Measurements from ENCODE around the gene TMEM258. TPM values are rescaled to one million over a fixed set of nuclear protein-coding genes. Genes with fewer than 3 reads are reported as not detected.
A peak's percentile ranks its signal among the peaks of the same experiment; 100 is the strongest.

TMEM258 gene
- total and polyA plus RNA-seq, 9 of the 15 experiments (the other 6 are each of a cell fraction or from before 2014, with no cell fraction given): 97.2 to 856 (median 231) TPM

DNA sequence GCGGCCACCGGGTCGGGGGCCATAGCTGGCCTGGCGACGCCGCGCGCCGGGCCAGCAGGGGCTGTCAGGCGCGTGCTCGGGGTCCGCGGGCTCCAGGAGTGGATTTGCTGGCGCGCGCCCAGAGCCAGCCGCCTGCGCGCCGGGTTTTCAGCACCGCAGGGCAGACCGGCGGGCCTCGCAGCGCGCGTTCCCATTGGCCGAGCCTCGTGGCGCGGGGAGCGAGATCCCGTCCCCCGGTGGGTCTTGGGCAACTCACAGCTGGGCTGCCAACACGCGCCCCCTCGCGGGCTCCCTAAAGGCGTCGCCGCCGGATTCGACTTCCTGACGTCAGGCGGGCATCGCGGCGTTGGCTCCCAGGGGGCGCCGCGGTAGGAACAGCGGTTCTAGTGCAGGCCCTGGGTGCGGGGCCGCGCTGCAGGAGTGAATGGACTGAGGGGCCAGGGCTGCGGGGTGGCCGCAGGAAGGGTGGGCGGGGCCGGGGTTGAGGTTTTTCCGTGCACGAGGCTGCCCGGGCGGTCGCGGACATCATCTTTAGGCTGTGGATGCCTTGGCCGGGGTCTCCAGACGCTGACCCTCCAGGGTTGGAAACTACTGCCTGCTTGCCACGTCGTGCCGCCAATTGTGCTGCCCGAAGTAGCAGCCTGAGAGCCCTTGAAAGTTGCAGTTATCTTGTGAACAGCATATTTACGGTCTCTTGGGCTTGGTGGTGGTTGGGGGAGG is 24.5 kb upstream of the TMEM258 start, which contains the start of gene FADS1 (continued):
- TF ChIP-seq POLR3A (IDR thresholded peaks at IDR 0.05; ENCODE audit: borderline replicate concordance, extremely low read depth, insufficient read depth, insufficient read length) (no peak), GATAD2A (IDR thresholded peaks at IDR 0.05) (peak; percentile 90), ZNF436 (CRISPR knock-in tag; IDR thresholded peaks at IDR 0.05) (no peak), TFAM (CRISPR knock-in tag; conservative IDR thresholded peaks at IDR 0.05) (no peak), FOXP1 (CRISPR knock-in tag; IDR thresholded peaks at IDR 0.05) (peak; percentile 77; the same call in 1 of the 2 replicates), SRSF9 (IDR thresholded peaks at IDR 0.05; ENCODE audit: borderline replicate concordance, low read depth, low read length) (no peak)
- TF ChIP-seq, protein P1, sequence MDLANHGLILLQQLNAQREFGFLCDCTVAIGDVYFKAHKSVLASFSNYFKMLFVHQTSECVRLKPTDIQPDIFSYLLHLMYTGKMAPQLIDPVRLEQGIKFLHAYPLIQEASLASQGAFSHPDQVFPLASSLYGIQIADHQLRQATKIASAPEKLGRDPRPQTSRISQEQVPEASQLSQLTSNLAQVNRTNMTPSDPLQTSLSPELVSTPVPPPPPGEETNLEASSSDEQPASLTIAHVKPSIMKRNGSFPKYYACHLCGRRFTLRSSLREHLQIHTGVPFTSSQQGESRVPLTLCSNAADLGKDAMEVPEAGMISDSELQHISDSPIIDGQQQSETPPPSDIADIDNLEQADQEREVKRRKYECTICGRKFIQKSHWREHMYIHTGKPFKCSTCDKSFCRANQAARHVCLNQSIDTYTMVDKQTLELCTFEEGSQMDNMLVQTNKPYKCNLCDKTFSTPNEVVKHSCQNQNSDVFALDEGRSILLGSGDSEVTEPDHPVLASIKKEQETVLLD (IDR thresholded peaks at IDR 0.05): no peak; the same call in 1 of the 2 replicates
- TF ChIP-seq, protein P2, sequence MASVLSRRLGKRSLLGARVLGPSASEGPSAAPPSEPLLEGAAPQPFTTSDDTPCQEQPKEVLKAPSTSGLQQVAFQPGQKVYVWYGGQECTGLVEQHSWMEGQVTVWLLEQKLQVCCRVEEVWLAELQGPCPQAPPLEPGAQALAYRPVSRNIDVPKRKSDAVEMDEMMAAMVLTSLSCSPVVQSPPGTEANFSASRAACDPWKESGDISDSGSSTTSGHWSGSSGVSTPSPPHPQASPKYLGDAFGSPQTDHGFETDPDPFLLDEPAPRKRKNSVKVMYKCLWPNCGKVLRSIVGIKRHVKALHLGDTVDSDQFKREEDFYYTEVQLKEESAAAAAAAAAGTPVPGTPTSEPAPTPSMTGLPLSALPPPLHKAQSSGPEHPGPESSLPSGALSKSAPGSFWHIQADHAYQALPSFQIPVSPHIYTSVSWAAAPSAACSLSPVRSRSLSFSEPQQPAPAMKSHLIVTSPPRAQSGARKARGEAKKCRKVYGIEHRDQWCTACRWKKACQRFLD (CRISPR knock-in tag; IDR thresholded peaks at IDR 0.05): peak; percentile 86
- TF ChIP-seq, protein P3, sequence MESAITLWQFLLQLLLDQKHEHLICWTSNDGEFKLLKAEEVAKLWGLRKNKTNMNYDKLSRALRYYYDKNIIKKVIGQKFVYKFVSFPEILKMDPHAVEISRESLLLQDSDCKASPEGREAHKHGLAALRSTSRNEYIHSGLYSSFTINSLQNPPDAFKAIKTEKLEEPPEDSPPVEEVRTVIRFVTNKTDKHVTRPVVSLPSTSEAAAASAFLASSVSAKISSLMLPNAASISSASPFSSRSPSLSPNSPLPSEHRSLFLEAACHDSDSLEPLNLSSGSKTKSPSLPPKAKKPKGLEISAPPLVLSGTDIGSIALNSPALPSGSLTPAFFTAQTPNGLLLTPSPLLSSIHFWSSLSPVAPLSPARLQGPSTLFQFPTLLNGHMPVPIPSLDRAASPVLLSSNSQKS (CRISPR knock-in tag; IDR thresholded peaks at IDR 0.05): no peak
- TF ChIP-seq, protein P4, sequence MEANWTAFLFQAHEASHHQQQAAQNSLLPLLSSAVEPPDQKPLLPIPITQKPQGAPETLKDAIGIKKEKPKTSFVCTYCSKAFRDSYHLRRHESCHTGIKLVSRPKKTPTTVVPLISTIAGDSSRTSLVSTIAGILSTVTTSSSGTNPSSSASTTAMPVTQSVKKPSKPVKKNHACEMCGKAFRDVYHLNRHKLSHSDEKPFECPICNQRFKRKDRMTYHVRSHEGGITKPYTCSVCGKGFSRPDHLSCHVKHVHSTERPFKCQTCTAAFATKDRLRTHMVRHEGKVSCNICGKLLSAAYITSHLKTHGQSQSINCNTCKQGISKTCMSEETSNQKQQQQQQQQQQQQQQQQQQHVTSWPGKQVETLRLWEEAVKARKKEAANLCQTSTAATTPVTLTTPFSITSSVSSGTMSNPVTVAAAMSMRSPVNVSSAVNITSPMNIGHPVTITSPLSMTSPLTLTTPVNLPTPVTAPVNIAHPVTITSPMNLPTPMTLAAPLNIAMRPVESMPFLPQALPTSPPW (CRISPR knock-in tag; IDR thresholded peaks at IDR 0.05): peak; percentile 82
- TF ChIP-seq, protein P5, sequence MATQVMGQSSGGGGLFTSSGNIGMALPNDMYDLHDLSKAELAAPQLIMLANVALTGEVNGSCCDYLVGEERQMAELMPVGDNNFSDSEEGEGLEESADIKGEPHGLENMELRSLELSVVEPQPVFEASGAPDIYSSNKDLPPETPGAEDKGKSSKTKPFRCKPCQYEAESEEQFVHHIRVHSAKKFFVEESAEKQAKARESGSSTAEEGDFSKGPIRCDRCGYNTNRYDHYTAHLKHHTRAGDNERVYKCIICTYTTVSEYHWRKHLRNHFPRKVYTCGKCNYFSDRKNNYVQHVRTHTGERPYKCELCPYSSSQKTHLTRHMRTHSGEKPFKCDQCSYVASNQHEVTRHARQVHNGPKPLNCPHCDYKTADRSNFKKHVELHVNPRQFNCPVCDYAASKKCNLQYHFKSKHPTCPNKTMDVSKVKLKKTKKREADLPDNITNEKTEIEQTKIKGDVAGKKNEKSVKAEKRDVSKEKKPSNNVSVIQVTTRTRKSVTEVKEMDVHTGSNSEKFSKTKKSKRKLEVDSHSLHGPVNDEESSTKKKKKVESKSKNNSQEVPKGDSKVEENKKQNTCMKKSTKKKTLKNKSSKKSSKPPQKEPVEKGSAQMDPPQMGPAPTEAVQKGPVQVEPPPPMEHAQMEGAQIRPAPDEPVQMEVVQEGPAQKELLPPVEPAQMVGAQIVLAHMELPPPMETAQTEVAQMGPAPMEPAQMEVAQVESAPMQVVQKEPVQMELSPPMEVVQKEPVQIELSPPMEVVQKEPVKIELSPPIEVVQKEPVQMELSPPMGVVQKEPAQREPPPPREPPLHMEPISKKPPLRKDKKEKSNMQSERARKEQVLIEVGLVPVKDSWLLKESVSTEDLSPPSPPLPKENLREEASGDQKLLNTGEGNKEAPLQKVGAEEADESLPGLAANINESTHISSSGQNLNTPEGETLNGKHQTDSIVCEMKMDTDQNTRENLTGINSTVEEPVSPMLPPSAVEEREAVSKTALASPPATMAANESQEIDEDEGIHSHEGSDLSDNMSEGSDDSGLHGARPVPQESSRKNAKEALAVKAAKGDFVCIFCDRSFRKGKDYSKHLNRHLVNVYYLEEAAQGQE (IDR thresholded peaks at IDR 0.05; ENCODE audit: borderline replicate concordance): peak; percentile 77
- TF ChIP-seq, protein P5 (CRISPR knock-in tag; IDR thresholded peaks at IDR 0.05; ENCODE audit: low read depth): peak; percentile 81

Data from K562 (cell line).